ENCODE results near the gene ZDHHC14.

DNA sequence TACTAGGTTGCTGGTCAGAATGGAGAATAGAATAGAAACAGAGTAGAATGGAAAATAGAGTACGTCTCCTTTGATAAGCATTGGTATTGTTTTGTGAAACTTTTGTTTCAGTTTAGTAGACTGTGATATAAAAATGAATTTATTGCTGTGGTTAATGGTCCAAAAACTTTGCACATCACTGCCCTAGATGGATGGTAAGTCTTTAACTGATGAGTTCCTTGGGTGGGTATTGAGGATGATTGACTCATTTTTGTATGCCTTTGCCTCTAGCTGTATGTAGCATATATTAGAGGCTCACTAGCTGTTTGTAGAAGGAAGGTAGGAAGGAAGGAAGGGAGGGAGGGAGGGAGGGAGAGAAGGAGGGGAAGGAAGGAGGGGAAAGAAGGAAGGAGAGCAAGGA is 48.3 kb downstream of the ZDHHC14 start:
- TF ChIP-seq ZNF274 (IDR thresholded peaks at IDR 0.05; ENCODE audit: low read depth, low read length) (no peak), YY1 (IDR thresholded peaks at IDR 0.05; ENCODE audit: insufficient read depth, insufficient read length) (no peak), SUZ12 (IDR thresholded peaks at IDR 0.05; ENCODE audit: extremely low read depth, insufficient read depth, insufficient read length) (no peak)
